ENCODE data around the gene NECAB2.
A peak's percentile ranks its signal among the peaks of the same experiment; 100 is the strongest.

The NECAB2 gene

GRCh38 chr16:83968306-83968851 lies 335 bp downstream of the NECAB2 start:
- no peak for DNase-seq

DNA sequence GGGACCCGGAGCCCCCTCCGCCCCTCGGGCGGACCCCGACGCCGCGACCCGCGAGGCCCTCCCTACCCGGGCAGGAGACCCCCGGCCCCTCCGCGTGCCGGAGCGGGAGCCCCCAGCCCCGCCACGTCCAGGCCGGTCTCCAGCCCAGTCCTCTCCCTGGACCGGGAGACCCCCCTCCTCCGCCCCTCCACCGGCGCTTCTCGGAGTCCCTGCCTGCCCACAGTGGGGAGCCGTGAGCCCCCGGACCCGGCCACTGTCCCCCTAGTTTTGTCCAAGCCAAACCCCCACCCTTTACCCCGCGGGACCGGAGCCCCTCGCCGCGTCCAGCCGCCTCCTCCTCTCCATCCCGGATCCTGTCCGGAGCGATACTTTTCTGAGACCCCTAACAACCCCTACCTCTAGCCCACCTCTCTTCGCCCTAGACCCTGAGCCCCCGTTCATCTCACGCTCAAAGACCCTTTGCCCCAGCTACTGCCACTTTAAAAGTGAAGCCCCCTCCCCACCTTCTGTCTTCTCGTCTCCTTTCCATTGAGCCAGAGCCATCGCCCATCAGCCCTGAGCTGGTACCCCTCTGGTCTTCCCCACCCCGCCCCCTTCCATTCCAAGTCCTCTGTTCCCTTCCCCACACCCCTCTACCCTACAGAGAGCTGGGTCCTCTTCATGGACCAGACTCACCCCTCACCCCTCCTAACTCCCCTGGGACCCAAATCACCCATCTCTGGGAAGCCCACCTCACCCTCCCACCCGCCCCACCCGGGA lies 1.0 kb downstream of the NECAB2 start:
- DNase-seq: no peak

- DNase-seq: no peak
Measured at GRCh38 chr16:83969771-83970429, 1.9 kb downstream of the NECAB2 start.

- no peak for DNase-seq
Measured at GRCh38 chr16:83970430-83970815, 2.4 kb downstream of the NECAB2 start.

GRCh38 chr16:83971165-83972130 lies 3.4 kb downstream of the NECAB2 start:
- no peak for DNase-seq

GRCh38 chr16:83972256-83973008 lies 4.4 kb downstream of the NECAB2 start:
- DNase-seq: no peak

- no peak for DNase-seq
Measured at GRCh38 chr16:83973077-83973476, 5.0 kb downstream of the NECAB2 start.

- no peak for DNase-seq
Measured at GRCh38 chr16:83973581-83974385, 5.7 kb downstream of the NECAB2 start.

DNA sequence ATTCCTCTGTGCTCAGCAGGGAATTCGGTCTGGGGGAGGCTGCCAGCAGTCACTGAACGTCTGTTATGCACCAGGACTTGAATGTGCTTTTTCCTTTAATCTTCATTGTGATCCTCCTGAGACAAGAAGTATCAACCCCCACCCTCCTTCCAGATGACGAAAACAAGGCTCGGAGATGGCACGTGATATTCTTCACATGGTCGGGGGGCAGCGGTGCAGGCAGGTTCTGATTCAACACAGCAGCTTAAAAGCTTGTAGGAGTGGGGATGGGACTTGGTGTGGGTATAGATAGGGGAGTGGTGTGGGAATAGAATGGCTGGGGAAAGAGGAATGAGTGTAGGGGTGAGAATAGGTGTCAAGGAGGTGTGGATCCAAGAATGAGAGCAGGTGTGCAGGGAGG lies 6.4 kb downstream of the NECAB2 start:
- no peak for DNase-seq

- DNase-seq: no peak
Measured at GRCh38 chr16:83975590-83976260, 7.7 kb downstream of the NECAB2 start.

DNA sequence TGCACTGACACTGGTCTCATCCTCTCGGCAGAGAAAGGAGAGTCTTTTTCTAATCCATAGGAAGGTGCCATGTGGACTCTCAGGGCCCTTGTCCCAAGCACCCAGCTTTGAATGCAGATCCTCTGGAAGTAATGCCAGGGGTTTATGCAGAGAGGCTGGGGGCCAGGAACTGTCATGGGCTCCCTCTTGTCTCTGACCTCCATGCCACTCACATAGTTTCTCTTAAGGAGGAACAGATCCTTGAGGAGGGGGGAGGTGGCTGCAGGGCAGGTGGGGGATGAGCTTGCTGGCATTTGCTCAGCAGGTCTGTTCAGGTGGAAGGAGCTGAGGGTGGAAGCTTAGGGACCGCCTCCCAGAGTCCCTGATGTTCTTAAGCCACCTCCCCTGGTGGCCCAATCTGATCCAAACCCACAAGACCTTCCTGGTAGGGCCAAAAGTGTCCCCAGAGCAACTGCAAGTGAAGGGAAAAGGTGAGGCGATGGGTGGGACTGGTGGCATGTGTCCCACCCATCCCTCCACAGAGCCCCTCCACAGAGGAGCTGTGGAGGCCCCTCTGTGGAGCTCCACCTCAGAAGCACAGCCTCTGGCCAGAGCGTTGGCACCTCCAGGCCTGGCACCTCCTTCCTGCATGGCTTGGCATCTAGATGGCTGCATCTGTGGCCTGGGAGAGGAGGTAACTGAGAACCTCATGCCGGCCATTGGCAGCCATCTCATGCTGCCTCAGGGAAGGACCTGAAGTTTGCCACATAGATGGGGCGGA lies 9.2 kb downstream of the NECAB2 start:
- DNase-seq: no peak

DNA sequence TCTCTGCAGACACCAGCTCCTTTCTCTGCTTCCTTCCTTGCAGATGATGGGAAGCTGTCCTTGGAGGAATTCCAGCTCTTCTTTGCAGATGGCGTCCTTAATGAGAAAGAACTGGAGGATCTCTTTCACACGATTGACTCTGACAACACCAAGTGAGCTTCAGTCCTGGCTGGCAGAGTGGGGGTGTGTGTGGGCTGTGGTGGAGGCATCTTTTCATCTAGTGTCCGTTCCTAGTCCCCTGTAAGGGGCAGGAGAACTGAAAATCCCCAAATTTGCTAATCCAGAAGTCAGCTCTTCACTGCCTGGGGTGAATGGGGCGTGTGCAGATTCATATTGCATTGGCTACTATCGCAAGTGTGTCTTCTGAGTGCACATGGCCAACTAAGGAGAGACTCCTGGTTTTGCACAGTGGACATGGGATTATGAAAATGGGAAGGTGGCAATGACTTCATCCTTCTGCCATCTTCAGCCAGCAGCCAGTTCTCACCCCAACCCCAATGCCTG lies 10.4 kb downstream of the NECAB2 start:
- DNase-seq: no peak

- no peak for DNase-seq
Measured at GRCh38 chr16:83979441-83979840, 11.4 kb downstream of the NECAB2 start.

DNA sequence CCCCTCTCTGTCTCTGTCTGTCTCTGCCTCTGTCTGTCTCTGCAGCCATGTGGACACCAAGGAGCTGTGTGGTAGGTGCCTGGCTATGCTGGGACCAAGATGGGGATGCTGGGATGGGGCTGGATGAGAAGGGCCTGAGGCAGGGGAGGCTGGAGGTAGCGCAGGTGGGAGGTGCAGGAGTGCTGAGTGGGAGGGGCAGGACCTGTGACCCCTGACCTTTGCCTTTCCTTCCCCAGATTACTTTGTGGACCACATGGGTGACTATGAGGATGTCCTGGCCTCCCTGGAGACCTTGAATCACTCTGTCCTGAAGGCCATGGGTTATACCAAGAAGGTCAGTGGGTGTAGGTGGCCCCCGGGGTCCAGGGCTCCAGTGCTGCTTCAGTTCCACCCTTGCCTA lies 12.8 kb downstream of the NECAB2 start:
- no peak for DNase-seq

DNA sequence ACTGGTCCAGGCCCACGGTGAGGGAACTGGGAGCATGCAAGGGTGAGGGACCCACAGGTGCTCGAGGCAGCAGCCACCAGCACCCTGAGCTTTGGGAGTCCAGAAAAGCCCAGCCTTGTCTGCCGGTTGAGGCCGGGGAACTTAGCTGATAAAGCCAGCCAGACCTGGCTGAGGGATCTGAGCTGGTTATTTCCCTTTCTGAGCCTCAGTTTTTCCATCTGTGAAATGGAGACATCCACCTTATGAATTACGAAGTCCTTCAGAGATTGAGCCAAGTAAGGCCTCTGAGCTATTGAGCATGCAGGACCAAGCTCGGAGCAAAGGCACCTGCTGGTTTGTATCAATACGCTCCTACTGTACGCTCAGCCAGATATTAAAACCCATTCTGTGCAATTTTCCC lies 13.8 kb downstream of the NECAB2 start:
- no peak for DNase-seq

DNA sequence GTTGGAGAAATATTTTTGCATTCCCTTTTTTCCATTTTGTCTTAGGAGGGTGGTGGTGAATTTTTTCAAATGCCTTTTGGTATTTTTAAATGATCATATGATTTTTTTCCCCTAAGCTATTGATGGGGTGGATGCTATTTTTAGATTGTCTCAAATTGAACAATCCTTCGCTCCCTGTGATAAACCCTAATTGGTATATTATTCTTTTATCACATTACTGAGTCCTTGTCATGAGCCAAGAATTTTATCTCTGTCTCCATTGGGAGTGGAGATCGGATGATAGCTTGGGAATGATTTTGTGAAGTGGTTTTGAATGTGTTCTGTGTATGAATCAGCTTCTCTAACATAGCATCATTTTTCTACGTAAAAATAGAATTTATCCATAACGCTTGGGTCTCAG lies 15.4 kb downstream of the NECAB2 start:
- DNase-seq: no peak

DNA sequence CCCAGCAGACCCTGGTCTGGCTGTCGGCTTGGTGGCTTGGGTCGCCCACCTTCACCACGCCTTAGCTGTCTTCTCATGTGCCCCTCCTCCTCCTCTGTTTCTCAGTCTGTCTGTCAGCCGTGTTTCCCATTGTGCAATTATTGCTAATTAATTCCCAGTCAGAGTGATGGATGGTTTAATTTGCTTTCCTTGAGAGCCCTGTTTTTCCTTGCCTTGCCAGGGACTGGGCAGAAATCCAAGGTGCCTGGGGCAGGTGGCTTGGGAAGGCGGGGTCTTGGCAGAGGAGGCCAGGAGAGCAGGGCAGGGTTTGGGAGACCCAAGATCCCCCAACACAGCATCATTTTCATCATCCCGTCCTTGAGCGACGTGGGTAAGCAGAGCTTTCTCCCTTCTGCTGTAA lies 21.3 kb downstream of the NECAB2 start:
- DNase-seq: no peak

GRCh38 chr16:83990492-83990891 lies 22.4 kb downstream of the NECAB2 start:
- no peak for DNase-seq

DNA sequence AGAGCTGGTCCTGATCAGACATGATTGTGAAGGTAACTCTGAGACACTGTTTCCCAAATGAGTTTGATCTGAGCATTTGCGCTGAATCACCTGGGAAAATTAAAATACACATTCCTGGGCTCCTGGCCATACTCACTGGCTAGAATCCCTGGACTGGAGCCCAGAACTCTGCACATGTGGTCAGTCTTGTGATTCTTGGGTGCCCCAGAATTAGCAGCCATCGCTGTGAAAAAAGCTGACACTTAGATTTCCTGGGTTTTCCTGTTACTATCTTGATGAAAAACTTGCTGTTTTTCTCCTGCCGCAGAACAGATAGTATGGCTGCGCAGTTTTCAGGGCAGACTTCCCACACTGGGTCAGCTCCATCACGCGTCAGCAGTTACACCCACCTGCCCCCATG lies 24.6 kb downstream of the NECAB2 start:
- DNase-seq: no peak

- DNase-seq: peak; percentile 4
Measured at GRCh38 chr16:83994087-83994486, 26.0 kb downstream of the NECAB2 start.

Data from amniotic stem cell (primary cell).